Measurements from ENCODE around the gene UBE2E2.

The UBE2E2 gene

DNA sequence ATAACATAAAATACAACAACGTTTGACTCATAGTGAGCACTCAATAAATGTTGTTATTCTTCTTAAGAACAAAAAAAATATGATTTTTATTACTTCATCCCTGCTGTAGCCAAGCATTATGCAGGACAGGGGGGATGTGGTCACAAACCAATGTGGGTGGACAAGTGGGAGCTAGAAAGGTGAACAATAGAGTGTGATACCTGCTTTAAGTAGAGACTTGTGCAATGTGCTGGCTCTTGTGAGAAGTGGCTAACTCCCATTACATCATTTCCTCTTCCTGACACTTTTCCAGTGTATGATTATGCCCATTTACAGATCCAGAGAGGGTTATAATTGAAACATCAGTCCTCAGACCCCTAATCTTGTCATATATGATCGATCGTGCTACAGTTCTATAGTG, 193.6 kb downstream of the UBE2E2 start:
- DNase-seq = no peak

DNA sequence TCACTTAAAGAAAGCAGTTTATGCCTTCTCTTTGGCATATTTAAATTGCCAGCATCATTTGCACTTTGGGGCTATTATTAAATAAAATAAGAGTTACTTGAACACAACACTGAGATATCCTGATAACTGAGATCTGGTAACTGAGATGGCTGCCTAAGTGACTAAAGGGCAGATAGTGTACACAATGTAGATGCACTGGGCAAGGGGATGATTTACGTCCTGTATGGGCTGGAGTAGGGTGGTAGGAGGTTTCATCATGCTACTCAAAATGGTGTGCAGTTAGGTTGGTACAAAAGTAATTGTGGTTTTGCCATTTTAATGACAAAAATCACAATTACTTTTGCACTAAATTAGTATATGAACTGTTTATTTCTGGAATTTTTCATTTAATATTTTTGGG, 196.1 kb downstream of the UBE2E2 start:
- DNase-seq = no peak

DNA sequence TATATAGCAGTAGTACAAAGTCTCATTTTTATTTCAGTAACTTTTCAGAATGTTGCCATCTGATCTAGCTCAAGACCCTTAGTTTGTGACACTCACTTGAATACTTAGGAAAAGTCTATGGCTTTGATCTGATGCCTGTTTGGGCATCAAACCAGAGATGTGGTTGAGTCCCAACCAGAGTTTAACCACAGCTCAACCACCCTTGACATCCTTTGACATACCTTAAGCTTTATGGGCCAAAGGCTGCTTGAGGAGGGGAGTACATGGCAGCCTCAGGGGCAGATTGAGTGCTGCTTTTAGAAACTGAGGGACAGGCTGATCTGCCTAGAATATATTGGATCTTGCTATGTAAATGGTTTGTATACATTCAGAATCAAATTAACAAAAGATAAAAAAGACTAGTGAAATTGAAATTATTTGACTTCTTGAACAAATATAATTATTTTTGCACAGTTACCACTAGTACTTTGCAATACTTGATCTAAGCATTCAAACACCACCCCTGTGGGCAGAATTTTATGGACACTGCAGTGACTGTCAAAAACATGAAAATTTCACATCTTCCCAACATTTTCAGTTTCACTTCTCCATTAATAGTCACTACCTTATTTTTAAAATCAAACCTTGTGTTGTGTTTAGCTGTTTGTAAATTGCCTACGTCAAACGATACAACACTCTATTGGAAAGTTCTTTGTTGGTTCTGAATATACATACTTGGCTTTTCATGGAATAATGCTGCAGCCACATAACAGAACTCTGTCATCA, 199.8 kb downstream of the UBE2E2 start:
- DNase-seq = no peak

DNA sequence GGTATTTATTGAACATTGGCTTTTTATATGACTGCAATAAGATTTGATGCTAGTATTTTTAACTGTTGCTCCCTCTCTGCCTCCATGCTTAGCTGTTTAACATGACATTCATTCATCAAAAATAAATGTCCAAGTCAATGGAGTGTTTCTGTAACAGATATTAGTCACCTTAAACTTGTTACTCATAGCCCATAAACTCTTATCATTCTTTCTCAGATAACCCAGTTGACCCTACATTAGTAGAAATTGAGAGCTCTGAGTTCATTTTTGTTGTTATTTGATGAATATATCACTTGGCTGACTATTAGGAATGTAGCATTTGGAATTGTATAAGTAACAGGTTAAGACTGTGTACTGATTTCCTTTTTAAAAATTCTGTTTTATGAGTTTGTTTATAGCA, 201.1 kb downstream of the UBE2E2 start:
- no peak for DNase-seq

DNA sequence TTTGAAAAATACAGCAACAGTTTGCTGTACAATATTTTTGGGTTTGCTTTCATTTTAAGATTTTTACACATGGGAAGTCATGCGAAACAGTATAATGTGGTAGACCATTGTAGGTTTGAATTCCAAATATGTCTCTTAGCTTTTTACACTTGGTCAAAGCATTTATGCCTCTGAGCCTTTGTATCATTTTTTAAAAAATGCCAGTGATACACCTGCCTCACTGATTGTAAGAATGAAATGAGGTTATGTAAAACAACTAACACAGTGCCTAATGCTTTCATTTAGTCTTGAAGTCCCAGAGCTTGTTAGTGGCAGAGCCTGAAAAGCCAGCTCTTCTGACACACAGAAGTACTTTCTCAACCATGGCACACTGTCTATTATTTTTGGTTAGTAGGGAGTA, 202.0 kb downstream of the UBE2E2 start:
- DNase-seq = no peak

DNA sequence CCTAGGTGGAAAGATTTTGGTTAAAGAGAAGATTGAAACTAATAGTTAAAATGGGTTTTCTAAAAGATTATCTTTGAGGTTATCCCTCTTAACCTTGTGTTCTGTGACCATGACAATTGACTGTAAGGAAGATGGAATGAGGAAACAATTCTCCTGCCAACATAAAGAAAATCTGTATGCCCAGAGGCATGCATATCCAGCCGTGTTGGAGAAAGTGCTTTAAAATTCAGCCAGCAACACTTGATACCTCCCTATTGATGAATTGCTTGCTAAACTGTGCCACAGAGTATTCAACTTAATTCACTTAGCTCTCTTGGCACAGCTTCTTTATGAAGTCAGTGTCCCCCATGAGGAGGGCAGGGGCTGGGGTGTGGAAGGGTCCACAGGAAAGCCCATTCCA, 203.5 kb downstream of the UBE2E2 start:
- no peak for DNase-seq

DNA sequence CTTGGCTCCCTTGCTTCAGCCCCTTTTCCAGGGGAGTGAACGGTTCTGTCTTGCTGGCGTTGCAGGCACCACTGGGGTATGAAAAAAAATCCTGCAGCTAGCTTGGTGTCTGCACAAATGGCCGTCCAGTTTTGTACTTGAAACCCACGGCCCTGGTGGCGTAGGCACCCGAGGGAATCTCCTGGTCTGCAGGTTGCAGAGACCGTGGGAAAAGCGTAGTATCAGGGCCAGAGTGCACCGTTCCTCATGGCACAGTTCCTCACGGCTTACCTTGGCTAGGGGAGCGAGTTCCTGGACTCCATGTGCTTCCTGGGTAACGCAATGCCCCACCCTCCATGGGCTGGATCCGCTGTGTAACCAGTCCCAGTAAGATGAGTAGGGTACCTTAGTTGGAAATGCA, 214.9 kb downstream of the UBE2E2 start:
- DNase-seq = no peak

DNA sequence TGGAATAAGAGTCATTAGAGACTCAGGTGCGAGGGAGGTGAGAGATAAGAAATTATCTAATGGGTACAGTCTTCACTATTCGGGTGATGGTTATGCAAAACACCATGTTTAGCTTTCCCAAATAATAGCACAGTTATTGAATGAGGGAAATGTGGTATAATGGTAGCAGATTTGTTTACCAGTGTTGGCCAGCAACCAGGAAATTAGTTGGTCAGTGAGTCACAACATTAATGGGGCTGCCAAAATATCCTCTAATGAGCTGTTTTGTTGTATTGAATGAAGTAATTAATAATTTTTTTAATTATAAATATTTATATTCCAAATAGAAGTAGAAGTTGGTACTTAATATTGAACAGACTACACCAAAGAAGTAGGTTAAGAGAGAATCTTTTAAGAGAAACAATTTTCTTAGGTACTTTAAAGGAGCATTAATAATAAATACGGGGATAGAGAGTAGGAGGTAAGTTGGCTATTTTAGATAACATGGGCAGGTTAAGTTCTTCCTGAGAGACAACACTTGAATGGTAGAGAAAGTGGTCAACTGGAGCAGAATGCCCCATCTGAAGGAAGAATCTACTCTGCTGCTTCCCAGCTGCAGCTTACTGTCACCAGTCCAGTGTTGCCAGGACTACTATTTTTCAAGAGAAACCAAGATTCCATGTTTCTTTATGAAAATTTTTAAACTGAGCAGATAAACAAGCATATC, 218.8 kb downstream of the UBE2E2 start:
- DNase-seq = no peak

DNA sequence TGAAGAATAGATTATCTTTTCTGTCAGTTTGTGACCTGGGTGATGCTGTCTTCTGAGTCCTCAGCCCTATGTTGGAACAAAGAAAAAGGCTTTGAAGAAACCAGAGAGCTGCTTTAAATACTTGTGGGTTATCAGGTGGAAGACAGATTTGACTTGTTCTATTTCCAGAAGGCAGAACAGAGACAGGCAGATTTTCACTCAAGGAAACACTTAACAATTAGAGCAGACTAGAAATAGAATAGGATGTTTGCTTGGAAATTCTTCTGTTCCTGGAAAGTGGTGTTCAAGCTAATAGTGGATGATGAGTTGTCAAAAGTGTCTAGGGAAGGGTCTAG, 219.4 kb downstream of the UBE2E2 start:
- DNase-seq = no peak

DNA sequence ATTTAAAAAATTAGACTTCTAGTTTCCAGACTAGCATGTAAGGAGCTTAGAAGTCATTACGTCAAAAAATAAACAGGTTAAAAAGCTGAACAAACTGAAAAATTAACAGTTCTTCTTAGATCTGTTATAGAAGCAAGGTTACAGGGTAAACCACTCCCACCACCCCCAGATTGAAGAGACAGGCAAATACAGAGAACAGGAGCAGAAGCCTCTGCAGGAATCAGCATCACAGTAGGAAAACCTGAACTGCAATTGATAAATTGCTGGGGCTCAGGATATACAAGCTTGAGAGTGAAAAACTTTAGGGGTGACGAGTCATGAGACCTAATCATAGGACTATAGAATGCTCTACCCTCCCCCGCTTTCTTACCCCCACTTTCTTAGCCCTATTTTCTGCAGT, 222.3 kb downstream of the UBE2E2 start:
- no peak for DNase-seq

DNA sequence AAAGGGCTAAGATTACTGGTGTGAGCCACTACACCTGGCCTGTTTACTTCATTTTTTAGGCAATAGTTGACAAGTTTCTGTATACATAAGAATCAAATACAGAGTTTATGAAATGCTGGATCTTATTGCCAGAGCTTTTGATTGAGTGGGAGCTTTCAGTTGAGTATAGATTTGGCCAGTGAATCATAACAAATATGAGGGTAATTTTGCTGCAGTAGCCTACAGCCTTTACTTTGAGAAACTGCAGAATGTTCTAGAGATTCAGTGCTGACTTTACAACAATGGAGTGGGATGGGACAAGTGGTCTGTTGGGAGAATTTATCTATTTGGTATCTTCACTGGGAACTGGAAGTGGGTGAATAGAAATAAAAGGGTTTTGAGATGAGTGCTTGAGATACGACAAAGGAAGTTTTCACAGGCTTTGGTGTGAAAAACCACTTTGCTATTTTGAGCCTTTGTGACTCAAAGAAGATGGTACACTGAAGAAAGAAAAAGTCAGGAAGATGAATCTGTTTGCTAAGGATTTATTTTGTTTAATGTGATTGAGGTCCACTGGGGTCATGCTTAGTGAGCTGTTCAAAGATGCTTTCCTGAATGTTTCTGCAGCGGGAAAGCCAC, 227.8 kb downstream of the UBE2E2 start:
- no peak for DNase-seq

DNA sequence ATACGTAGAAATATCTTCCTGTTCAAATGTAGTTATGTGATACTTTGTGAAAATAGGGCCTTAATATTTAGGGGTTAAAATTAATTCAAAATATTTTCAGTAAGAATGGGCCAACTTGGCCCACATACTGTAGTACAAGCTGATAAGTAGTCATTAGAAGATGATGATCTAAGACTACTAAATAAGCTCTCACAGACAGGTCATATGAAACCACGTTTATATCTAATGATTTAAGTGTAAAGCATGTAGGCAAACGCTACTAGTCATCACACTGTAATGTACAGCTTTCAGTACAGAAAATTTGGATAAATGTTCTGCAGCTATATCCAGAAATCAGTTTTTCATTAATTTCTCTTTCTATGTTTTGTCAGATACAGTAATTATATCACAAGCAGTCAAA, 228.6 kb downstream of the UBE2E2 start:
- DNase-seq = no peak

DNA sequence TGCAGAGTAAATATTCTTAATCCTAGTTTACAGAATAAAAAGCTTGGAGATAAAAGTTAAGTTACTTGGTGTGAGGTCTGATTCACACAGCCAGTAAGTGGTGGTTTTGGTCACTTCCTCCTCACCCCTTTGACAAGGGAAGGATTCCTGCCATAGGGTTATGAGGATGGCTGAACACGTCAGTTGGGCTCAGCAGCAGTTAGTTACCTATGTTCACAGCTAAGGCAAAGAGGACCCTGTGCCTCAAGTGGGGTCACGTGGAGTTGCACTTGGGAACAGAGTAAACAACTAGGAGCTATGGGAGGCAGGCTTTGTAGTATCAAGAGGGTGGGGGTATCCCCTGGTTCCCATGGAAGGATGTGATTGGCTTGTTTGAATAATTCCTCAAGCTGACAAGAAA, 232.2 kb downstream of the UBE2E2 start:
- no peak for DNase-seq

DNA sequence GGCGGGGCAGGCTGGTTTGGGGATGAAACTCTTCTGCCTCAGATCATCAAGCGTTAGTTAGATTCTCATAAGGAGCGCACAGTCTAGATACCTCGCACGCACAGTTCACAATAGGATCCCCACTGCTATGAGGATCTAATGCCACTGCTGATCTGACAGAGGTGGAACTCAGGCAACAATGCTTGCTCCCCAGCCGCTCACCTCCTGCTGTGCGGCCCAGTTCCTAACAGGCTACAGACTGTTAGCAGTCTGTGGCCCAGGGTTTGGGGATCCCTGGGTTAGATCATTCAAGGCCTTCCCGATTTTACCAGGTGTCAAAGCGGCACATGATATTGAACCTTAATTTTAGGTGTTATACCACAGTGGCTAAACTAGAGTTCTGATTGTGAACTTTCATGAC, 232.8 kb downstream of the UBE2E2 start:
- no peak for DNase-seq

DNA sequence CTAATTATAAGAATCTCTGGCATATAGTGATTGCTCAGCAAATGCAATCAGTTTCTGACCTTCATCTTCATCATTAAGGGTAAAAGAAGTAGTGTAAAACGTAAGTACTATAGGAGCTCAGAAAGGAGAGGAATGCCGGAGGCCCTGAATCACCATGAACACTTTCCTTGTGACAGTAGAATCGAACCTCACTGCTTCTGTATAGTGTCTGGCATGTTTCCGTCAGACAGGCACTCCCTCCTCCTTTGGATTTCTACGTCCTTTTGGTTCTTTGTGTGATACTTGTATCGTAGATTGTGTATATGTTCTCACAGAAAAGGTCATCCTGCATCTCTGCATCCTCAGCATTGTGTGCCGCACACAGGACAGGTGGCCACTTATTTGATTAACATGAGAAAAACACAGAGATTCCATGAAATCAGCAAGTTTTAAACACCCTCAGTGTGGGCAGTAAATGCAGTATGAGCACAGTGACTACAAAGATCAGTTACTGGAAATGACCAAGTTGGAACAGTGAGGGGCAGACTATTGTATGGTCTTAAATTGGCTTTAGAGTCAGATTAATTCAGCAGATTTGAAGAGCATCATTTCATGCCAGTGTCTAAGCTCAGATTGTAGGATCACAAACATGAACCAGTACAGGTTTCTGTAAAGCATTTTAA, 234.5 kb downstream of the UBE2E2 start:
- no peak for DNase-seq

DNA sequence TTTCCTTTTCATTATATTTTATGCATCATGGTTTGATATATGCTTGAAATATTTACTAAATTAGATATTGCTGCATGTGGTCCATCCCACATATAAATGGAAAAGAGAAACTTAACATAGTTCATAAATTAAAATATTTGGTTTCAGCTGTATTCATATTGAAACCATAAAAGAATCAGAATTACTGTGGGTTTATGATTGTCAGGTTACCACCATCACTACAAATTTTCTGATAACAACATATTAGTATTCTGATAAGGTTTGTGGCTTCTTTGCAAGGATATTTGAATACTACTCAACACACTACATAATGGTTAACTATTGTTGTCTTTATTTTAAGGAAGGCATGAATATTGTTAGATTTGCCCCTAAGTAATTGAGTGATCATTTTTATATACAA, 235.5 kb downstream of the UBE2E2 start:
- DNase-seq = no peak

DNA sequence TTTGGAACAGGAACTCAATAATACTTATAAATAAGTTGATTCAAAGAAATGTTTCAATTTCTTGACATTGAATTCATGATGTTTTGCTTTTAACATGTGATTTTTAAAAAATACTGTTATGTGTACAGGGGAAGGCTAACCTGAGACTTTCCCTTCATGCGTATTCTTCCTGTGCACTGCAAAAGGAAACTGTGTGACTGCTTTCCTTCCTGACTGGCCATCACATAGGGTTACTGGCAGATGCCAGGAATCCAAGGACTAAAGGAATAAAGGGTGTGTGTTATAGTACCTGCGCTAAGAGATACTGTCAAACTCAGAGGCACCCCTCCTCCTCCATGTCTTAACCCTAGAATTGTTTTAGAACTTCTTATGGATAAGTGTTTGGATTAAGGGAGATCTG, 236.0 kb downstream of the UBE2E2 start:
- no peak for DNase-seq

DNA sequence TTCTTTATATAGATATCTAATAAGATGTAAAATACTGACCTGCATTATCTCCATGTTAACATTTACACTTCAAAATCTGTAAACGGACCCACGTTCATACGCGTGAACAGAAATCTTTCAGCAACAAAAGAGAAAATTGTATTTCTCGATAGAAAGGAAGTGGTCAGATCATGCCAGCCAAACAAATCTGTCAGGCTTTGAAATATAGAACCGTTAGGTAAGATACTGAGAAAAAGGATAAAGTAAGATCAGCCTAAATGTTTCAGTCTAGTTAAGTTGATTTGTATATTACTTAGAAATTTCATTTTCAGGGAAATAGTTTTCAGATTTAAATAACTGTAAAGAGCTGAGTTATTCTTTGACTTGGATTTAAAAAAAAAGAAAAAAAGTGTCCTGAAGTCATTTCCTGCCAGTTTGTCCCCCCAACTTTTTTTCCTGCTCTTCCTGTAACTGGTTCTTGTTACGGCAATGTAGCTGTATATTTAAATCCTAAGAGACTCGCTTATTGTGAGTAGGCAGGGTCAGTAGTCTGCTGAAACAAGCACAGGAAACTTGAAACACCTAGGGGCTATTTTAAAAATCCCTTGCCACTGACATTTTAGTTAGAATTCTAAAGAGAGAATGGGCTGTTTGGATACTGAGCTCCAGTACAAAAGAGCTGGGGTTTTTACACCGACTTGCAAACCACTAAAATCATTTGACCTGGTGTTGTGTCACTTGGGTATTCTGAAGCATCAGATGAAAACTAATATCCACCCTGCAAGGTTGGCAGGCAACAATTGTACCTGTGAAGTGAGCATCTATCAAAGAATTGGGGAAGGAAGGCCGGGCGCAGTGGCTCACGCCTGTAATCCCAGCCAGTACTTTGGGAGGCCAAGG, 237.5 kb downstream of the UBE2E2 start:
- DNase-seq = no peak

DNA sequence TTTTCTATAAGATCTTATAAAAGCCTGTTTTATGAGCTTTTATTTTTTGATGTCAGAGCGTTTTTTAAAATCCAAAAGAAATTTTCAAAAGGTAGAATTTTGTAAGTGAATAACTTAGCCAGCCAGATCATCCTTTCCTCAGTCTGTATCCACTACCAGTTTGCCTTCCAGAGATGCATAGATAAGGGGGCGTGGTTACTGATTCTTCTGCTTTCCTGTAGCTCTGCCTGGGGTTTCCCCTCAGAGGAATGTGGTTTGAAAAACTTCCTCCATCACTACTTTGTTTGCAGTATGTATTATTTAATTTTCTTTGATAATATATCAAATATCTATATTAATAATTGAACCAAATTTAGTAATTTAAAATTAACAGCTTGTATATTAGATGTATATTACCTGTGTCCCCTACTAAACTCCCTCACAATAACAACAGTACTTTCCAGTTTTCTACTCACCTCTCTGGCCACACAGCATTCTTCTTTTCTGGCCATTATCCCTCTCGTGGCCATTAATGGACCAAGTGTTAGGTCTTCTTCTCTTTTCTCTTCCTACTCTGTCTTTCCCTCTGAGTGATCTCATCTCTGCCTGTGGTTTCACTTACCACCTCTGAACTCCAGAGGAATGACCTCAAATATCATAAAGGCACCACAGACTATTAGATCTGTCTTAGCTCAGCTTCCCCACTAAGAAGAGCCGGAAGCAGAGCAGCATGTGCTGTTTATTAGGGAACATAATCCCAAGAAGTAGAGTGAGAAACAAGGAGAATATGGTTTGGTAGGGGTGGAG, 239.7 kb downstream of the UBE2E2 start:
- no peak for DNase-seq

DNA sequence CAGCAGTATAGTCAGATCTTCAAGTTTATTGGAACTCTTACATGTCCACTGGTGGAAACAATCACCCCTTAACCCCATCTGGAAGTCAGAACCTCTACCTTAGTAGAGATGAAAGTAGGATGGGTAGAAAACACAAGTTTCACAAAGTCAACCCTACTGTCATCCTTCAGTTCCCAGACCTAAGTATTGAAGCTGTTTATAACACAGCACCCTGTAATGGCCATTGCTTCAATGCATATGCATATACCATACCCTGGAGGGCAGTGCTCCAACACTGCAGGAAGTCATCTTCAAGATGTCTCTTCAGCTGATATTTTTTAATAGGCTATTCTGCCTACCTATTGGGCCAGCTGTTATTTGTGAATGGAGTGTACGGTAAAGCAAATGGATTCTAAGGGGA, 241.3 kb downstream of the UBE2E2 start:
- DNase-seq = no peak

DNA sequence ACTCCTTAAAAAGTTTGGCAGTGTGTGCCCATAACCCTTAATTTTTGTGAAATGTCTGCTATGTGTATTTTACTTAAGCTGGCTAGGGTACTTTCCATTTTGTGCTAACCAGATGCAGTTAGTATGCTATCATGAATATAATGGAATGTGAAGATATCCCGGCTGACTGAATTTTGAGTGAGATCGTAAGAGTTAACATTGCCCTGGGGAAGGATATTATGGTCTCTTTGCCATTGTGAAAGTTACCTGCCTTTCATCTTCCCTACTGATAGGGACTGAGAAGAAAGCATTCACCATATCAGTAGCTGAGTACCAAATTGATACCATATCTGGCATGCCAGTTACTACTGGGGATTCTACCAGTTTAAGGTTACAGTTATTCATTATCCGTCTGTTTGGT, 243.2 kb downstream of the UBE2E2 start:
- no peak for DNase-seq

DNA sequence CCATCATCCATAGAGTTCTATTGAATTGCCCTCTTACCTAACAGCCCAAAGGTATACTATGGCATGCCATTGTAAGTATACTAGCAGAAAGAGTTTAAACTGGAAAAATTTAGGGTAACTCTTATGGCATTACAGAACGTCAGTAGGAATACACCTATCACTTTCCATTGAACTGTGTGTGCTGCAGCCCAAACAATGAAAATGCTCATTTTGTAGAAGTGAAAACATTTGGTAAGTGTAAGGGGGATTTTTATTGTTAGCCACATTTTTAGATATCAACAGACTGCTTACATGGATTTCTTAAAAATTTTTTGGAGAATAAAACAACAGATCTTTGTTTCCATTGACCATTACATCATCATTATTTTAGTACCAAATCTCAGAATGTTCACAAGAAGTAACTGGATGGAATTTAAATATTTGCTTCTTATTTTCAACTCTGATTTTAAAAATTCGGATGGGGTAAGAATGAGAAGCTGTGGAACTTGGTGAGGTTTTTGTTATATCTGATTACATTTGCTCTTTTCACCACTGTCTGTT, 245.9 kb downstream of the UBE2E2 start:
- DNase-seq = no peak

Measured in NCI-H1048 (cell line).